ENCODE data around the gene USH1G.

- TF ChIP-seq CTCF (IDR thresholded peaks at IDR 0.05; ENCODE audit: insufficient read depth, low read length, poor library complexity, severe bottlenecking) (no peak), EZH2phosphoT487 (conservative IDR thresholded peaks at IDR 0.05; ENCODE audit: low read length) (no peak)
Observed at GRCh38 chr17:74952431-74953133, 29.5 kb upstream of the USH1G start.
